ENCODE results near the gene DGKQ.

- TF ChIP-seq POLR2AphosphoS5 (IDR thresholded peaks at IDR 0.05; ENCODE audit: insufficient read depth, low read depth, low read length) (no peak), CTCF (IDR thresholded peaks at IDR 0.05; ENCODE audit: extremely low read depth in 1 of 2, insufficient read depth in 1 of 2, low read depth in 1 of 2, low read length in 2 of 2) (no peak), EZH2 (IDR thresholded peaks at IDR 0.05; ENCODE audit: borderline replicate concordance, low read depth, low read length, severe bottlenecking) (no peak), POLR2A (IDR thresholded peaks at IDR 0.05; ENCODE audit: low read depth, low read length) (no peak), JUN (IDR thresholded peaks at IDR 0.05; ENCODE audit: borderline replicate concordance, insufficient read depth, insufficient read length, low read depth) (no peak)
These were observed 55.4 kb downstream of the DGKQ start for GRCh38 chr4:917992-918391.

Measured in endothelial cell of umbilical vein (primary cell).